WTC11 (cell line): ENCODE data around the gene HYAL1. TPM values are rescaled to one million over a fixed set of nuclear protein-coding genes. Genes with fewer than 3 reads are reported as not detected.

Source experiments
- AR ChIP-seq: fragments of 250-450 bp; sonication (Bioruptor Pico); IDR thresholded peaks from 2 replicates; pipeline ENCODE4 v1.9.0; 2021; ENCODE audit warnings: mild to moderate bottlenecking
- CREM ChIP-seq: sonication (generic); formaldehyde crosslinking; IDR thresholded peaks from 2 replicates; pipeline ENCODE4 v1.8.1; 2022; ENCODE audit warnings: mild to moderate bottlenecking, missing genetic modification reagents, moderate library complexity
- ETV6 ChIP-seq: sonication (generic); formaldehyde crosslinking; IDR thresholded peaks from 2 replicates; pipeline ENCODE4 v1.8.1; 2022; ENCODE audit warnings: mild to moderate bottlenecking, missing genetic modification reagents
- FOXP4 ChIP-seq: sonication (generic); formaldehyde crosslinking; IDR thresholded peaks from 2 replicates; pipeline ENCODE4 v1.8.0; 2022; ENCODE audit warnings: mild to moderate bottlenecking, missing genetic modification reagents
- GABPB1 ChIP-seq: sonication (generic); formaldehyde crosslinking; IDR thresholded peaks from 2 replicates; pipeline ENCODE4 v1.8.1; 2023; ENCODE audit warnings: mild to moderate bottlenecking, missing genetic modification reagents
- KAT7 ChIP-seq: sonication (generic); formaldehyde crosslinking; IDR thresholded peaks from 2 replicates; pipeline ENCODE4 v1.8.1; 2023; ENCODE audit warnings: missing genetic modification reagents, mild to moderate bottlenecking, borderline replicate concordance
- MYBL2 ChIP-seq: sonication (generic); formaldehyde crosslinking; IDR thresholded peaks from 2 replicates; pipeline ENCODE4 v1.8.1; 2023; ENCODE audit warnings: mild to moderate bottlenecking, moderate library complexity, missing genetic modification reagents
- NFATC4 ChIP-seq: fragments of 250-450 bp; sonication (Bioruptor Pico); IDR thresholded peaks from 2 replicates; pipeline ENCODE4 v1.9.0; 2021; ENCODE audit warnings: mild to moderate bottlenecking
- NR1H2 ChIP-seq: sonication (generic); formaldehyde crosslinking; IDR thresholded peaks from 2 replicates; pipeline ENCODE4 v1.9.0; 2021; ENCODE audit warnings: mild to moderate bottlenecking, moderate library complexity, missing genetic modification reagents
- PRDM15 ChIP-seq: sonication (generic); formaldehyde crosslinking; IDR thresholded peaks from 2 replicates; pipeline ENCODE4 v1.8.0; 2022; ENCODE audit warnings: missing genetic modification reagents
- RORB ChIP-seq: fragments of 250-450 bp; sonication (Bioruptor Pico); IDR thresholded peaks from 2 replicates; pipeline ENCODE4 v1.9.0; 2021; ENCODE audit warnings: mild to moderate bottlenecking
- SOX15 ChIP-seq: fragments of 250-450 bp; sonication (Bioruptor Pico); IDR thresholded peaks from 2 replicates; pipeline ENCODE4 v1.9.0; 2021; ENCODE audit warnings: mild to moderate bottlenecking
- TCF7 ChIP-seq: sonication (generic); formaldehyde crosslinking; IDR thresholded peaks from 2 replicates; pipeline ENCODE4 v1.8.0; 2022; ENCODE audit warnings: mild to moderate bottlenecking, low read depth, missing genetic modification reagents, moderate library complexity
- TEAD1 ChIP-seq: sonication (generic); formaldehyde crosslinking; IDR thresholded peaks from 2 replicates; pipeline ENCODE4 v1.8.0; 2022; ENCODE audit warnings: mild to moderate bottlenecking, missing genetic modification reagents
- TP53 ChIP-seq: sonication (generic); formaldehyde crosslinking; IDR thresholded peaks from 2 replicates; pipeline ENCODE4 v1.8.1; 2023; ENCODE audit warnings: mild to moderate bottlenecking, missing genetic modification reagents
- ZNF219 ChIP-seq: sonication (generic); formaldehyde crosslinking; IDR thresholded peaks from 2 replicates; pipeline ENCODE4 v1.8.0; 2023; ENCODE audit warnings: missing genetic modification reagents, mild to moderate bottlenecking, borderline replicate concordance
- ZNF263 ChIP-seq: sonication (generic); formaldehyde crosslinking; IDR thresholded peaks from 2 replicates; pipeline ENCODE4 v1.8.1; 2022; ENCODE audit warnings: low read depth, mild to moderate bottlenecking, moderate library complexity, missing genetic modification reagents
- ZNF671 ChIP-seq: fragments of 250-450 bp; sonication (Bioruptor Pico); IDR thresholded peaks from 2 replicates; pipeline ENCODE4 v1.8.0; 2021; ENCODE audit warnings: mild to moderate bottlenecking
- ZSCAN18 ChIP-seq: fragments of 250-450 bp; sonication (Bioruptor Pico); IDR thresholded peaks from 2 replicates; pipeline ENCODE4 v2.1.2; 2022; ENCODE audit warnings: mild to moderate bottlenecking, moderate library complexity
- total RNA-seq: library from RNA; stranded (reverse); gene quantifications from 3 replicates; pipeline ENCODE4 v1.2.3, GENCODE V29; 2021
- TF ChIP-seq, protein P1 (sequence below): sonication (generic); formaldehyde crosslinking; IDR thresholded peaks from 2 replicates; pipeline ENCODE4 v1.8.1; 2022; ENCODE audit warnings: low read depth, missing genetic modification reagents, borderline replicate concordance
- TF ChIP-seq, protein P2 (sequence below): fragments of 200-600 bp; IDR thresholded peaks from 2 replicates; pipeline ENCODE4 v1.8.0; 2022; ENCODE audit warnings: antibody characterized with exemption
- TF ChIP-seq, protein P3 (sequence below): sonication (generic); formaldehyde crosslinking; IDR thresholded peaks from 2 replicates; pipeline ENCODE4 v1.8.0; 2022; ENCODE audit warnings: mild to moderate bottlenecking, missing genetic modification reagents
- TF ChIP-seq, protein P4 (sequence below): sonication (generic); formaldehyde crosslinking; IDR thresholded peaks from 2 replicates; pipeline ENCODE4 v1.8.0; 2022; ENCODE audit warnings: mild to moderate bottlenecking, missing genetic modification reagents

The HYAL1 gene
- total RNA-seq, 1 experiment from 2014 or later = 3.4 TPM

GRCh38 chr3:50292159-50293078, 11.0 kb downstream of the HYAL1 start, which contains the start of gene IFRD2 (continued):
- TF ChIP-seq, protein P1, sequence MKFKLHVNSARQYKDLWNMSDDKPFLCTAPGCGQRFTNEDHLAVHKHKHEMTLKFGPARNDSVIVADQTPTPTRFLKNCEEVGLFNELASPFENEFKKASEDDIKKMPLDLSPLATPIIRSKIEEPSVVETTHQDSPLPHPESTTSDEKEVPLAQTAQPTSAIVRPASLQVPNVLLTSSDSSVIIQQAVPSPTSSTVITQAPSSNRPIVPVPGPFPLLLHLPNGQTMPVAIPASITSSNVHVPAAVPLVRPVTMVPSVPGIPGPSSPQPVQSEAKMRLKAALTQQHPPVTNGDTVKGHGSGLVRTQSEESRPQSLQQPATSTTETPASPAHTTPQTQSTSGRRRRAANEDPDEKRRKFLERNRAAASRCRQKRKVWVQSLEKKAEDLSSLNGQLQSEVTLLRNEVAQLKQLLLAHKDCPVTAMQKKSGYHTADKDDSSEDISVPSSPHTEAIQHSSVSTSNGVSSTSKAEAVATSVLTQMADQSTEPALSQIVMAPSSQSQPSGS (CRISPR knock-in tag) = no peak
- TF ChIP-seq RORB (CRISPR knock-in tag) (no peak), ZNF671 (no peak), TP53 (CRISPR knock-in tag) (no peak), NR1H2 (CRISPR knock-in tag) (no peak), NFATC4 (CRISPR knock-in tag) (no peak), ZNF219 (0 out of 2 replicates have a peak, but pooled peaks have one; percentile 9), GABPB1 (CRISPR knock-in tag) (peak; percentile 66), KAT7 (CRISPR knock-in tag) (no peak), ETV6 (CRISPR knock-in tag) (peak; percentile 79; the same call in 1 of the 2 replicates), PRDM15 (CRISPR knock-in tag) (no peak), MYBL2 (CRISPR knock-in tag) (no peak), CREM (CRISPR knock-in tag) (peak; percentile 90; the same call in 1 of the 2 replicates), AR (no peak), ZSCAN18 (0 out of 2 replicates have a peak, but pooled peaks have one; percentile 75), FOXP4 (CRISPR knock-in tag) (no peak; the same call in 1 of the 2 replicates), TEAD1 (CRISPR knock-in tag) (peak; percentile 89; the same call in 1 of the 2 replicates), SOX15 (CRISPR knock-in tag) (no peak), TCF7 (CRISPR knock-in tag) (no peak), ZNF263 (no peak)
- TF ChIP-seq, protein P2, sequence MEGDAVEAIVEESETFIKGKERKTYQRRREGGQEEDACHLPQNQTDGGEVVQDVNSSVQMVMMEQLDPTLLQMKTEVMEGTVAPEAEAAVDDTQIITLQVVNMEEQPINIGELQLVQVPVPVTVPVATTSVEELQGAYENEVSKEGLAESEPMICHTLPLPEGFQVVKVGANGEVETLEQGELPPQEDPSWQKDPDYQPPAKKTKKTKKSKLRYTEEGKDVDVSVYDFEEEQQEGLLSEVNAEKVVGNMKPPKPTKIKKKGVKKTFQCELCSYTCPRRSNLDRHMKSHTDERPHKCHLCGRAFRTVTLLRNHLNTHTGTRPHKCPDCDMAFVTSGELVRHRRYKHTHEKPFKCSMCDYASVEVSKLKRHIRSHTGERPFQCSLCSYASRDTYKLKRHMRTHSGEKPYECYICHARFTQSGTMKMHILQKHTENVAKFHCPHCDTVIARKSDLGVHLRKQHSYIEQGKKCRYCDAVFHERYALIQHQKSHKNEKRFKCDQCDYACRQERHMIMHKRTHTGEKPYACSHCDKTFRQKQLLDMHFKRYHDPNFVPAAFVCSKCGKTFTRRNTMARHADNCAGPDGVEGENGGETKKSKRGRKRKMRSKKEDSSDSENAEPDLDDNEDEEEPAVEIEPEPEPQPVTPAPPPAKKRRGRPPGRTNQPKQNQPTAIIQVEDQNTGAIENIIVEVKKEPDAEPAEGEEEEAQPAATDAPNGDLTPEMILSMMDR = no peak
- TF ChIP-seq, protein P3, sequence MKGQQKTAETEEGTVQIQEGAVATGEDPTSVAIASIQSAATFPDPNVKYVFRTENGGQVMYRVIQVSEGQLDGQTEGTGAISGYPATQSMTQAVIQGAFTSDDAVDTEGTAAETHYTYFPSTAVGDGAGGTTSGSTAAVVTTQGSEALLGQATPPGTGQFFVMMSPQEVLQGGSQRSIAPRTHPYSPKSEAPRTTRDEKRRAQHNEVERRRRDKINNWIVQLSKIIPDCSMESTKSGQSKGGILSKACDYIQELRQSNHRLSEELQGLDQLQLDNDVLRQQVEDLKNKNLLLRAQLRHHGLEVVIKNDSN (CRISPR knock-in tag) = no peak; the same call in 1 of the 2 replicates
- TF ChIP-seq, protein P4, sequence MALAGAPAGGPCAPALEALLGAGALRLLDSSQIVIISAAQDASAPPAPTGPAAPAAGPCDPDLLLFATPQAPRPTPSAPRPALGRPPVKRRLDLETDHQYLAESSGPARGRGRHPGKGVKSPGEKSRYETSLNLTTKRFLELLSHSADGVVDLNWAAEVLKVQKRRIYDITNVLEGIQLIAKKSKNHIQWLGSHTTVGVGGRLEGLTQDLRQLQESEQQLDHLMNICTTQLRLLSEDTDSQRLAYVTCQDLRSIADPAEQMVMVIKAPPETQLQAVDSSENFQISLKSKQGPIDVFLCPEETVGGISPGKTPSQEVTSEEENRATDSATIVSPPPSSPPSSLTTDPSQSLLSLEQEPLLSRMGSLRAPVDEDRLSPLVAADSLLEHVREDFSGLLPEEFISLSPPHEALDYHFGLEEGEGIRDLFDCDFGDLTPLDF (CRISPR knock-in tag) = no peak
